Measurements from ENCODE around the gene CHRNA5.

CHRNA5 gene

DNA sequence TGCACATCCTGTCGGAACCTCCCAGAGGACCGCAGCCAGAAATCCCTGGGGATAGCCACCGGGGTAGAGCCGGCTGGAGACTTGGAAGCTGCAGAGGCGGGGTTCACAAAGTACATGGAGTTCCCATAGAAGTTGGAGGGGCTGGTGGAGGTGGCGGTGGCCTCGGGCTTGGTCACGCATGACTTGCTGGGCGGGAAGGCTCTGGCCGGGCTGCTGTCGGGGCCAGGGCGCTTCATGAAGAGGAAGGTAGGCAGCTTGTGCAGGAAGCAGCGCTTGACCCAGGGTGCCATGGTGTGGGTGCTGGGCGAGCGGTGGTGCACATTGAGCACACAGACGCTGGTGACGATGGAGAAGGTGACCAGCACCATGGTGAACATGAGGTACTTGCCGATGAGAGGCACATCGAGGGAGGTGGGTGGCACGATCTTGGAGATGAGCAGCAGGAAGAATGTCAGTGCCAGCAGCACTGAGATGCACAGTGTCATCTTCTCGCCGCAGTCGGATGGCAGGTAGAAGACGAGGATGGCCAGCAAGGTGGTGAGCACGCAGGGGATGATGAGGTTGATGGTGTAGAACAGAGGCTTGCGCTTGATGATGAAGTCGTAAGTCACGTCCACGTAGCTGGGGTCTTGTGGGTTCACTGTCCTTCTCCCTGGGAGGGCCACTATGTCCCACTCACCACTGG is 63.9 kb downstream of the CHRNA5 start:
- H3K27me3 ChIP-seq (replicated peaks in 2 of 5; ENCODE audit: control insufficient read depth in 4 of 5, insufficient read depth in 5 of 5, low read length in 4 of 5): peaks cover 0 to 12% (median 4%) of the 10 kb centered on the region in 5 experiments
- WGBS (ENCODE audit: insufficient coverage): 95% methylated on average over 29 of the region's 29 CpGs
- H3K27ac ChIP-seq (ENCODE audit: insufficient read depth in 1 of 2, low read depth in 1 of 2, low read length in 2 of 2, poor library complexity in 1 of 2, severe bottlenecking in 2 of 2): no peak overlapping the region
- ChIA-PET POLR2A (no interaction called here), CTCF (interaction anchor here (0.6 to 1.6 kb wide), 5 partner anchors 9 to 80 kb away, joined by 3 read pairs; no protein-coding TSS in a partner anchor)
- H3K36me3 ChIP-seq (ENCODE audit: control insufficient read depth in 4 of 4, insufficient read depth in 4 of 4, low read length in 3 of 4): no peaks in the 10 kb centered on the region
- no peak for DNase-seq
- peaks cover 0 to 7% (median 1%) of the 10 kb centered on the region in 4 experiments for H3K4me1 ChIP-seq (ENCODE audit: control extremely low read depth in 1 of 4, control insufficient read depth in 4 of 4, insufficient read depth in 4 of 4, low read length in 3 of 4)
- peaks cover 0 to 8% (median 4%) of the 10 kb centered on the region in 5 experiments for H3K9me3 ChIP-seq (ENCODE audit: control extremely low read depth in 1 of 5, control insufficient read depth in 4 of 5, insufficient read depth in 2 of 5, low read depth in 1 of 5, low read length in 4 of 5)
- H3K4me3 ChIP-seq (ENCODE audit: control insufficient read depth in 1 of 7, extremely low read depth in 1 of 7, insufficient read depth in 4 of 7, low read depth in 2 of 7, low read length in 6 of 7): no peak overlapping the region

- Histone ChIP-seq H3K9me3 (ENCODE audit: control extremely low read depth in 1 of 5, control insufficient read depth in 4 of 5, insufficient read depth in 2 of 5, low read depth in 1 of 5, low read length in 4 of 5) (peaks cover 0 to 8% (median 4%) of the 10 kb centered on the region in 5 experiments), H3K36me3 (ENCODE audit: control insufficient read depth in 4 of 4, insufficient read depth in 4 of 4, low read length in 3 of 4) (no peaks in the 10 kb centered on the region), H3K4me1 (ENCODE audit: control extremely low read depth in 1 of 4, control insufficient read depth in 4 of 4, insufficient read depth in 4 of 4, low read length in 3 of 4) (peaks cover 0 to 7% (median 1%) of the 10 kb centered on the region in 4 experiments), H3K27me3 (replicated peaks in 2 of 5; ENCODE audit: control insufficient read depth in 4 of 5, insufficient read depth in 5 of 5, low read length in 4 of 5) (peaks cover 0 to 12% (median 4%) of the 10 kb centered on the region in 5 experiments), H3K27ac (ENCODE audit: insufficient read depth in 1 of 2, low read depth in 1 of 2, low read length in 2 of 2, poor library complexity in 1 of 2, severe bottlenecking in 2 of 2) (no peak overlapping the region), H3K4me3 (ENCODE audit: control insufficient read depth in 1 of 7, extremely low read depth in 1 of 7, insufficient read depth in 4 of 7, low read depth in 2 of 7, low read length in 6 of 7) (no peak overlapping the region)
- 100% methylated on average over 12 of the region's 12 CpGs for WGBS (ENCODE audit: insufficient coverage)
- DNase-seq: no peak
- POLR2A ChIA-PET: no interaction called here
- CTCF ChIA-PET: interaction anchor here (0.8 to 2.2 kb wide), 3 partner anchors 8 to 11 kb away, joined by 3 to 13 read pairs (median 3); no protein-coding TSS in a partner anchor
Measured at GRCh38 chr15:78629716-78630065, 64.4 kb downstream of the CHRNA5 start.

DNA sequence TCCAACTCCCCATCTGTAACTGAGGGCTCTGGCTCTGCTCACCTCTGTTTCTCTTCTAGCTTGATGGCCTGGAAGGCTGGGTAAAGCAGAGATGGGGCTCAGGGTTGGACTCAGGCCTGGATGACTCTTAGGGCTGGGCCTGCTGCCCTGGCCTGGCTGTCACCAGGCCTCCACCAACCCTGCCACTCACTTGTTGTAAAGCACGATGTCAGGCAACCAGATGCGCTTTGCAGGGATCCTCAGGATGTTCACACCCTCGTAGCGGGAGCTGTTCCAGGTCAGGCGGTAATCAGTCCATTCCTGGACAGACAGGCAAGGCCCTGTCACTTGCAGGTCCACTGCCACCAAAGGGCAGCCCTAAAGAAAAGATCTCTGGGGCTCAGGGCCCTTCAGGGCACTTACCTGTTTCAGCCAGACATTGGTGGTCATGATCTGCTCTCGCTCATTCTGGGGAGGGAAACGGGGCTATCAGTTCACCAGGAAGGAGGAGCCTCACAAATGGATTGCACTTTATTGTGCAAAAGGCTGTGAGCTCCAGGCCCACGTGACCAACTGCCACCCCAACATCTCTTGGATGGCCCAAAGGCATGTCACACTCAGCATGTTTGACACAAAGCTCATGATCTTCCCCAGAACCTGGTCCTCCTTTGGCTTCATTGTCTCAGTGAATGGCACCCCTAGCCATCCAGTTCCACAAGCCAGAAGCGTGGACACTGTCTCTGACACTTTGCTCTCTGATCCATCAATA is 65.7 kb downstream of the CHRNA5 start:
- POLR2A ChIA-PET: no interaction called here
- peaks cover 0 to 10% (median 4%) of the 10 kb centered on the region in 5 experiments for H3K27me3 ChIP-seq (replicated peaks in 2 of 5; ENCODE audit: control insufficient read depth in 4 of 5, insufficient read depth in 5 of 5, low read length in 4 of 5)
- CTCF ChIA-PET: interaction anchor here (1.2 to 2.2 kb wide), 2 partner anchors 9 to 12 kb away, joined by 4 to 13 read pairs; no protein-coding TSS in a partner anchor
- no peak for DNase-seq
- H3K27ac ChIP-seq (ENCODE audit: insufficient read depth in 1 of 2, low read depth in 1 of 2, low read length in 2 of 2, poor library complexity in 1 of 2, severe bottlenecking in 2 of 2): no peak overlapping the region
- H3K9me3 ChIP-seq (ENCODE audit: control extremely low read depth in 1 of 5, control insufficient read depth in 4 of 5, insufficient read depth in 2 of 5, low read depth in 1 of 5, low read length in 4 of 5): peaks cover 0 to 8% (median 4%) of the 10 kb centered on the region in 5 experiments
- no peaks in the 10 kb centered on the region for H3K4me1 ChIP-seq (ENCODE audit: control extremely low read depth in 1 of 4, control insufficient read depth in 4 of 4, insufficient read depth in 4 of 4, low read length in 3 of 4)
- no peak overlapping the region for H3K4me3 ChIP-seq (ENCODE audit: control insufficient read depth in 1 of 7, extremely low read depth in 1 of 7, insufficient read depth in 4 of 7, low read depth in 2 of 7, low read length in 6 of 7)
- H3K36me3 ChIP-seq (ENCODE audit: control insufficient read depth in 4 of 4, insufficient read depth in 4 of 4, low read length in 3 of 4): no peaks in the 10 kb centered on the region
- 94% methylated on average over 8 of the region's 9 CpGs for whole genome bisulfite sequencing (ENCODE audit: insufficient coverage)

GRCh38 chr15:78633348-78633747 is 68.0 kb downstream of the CHRNA5 start:
- Histone ChIP-seq H3K27ac (ENCODE audit: insufficient read depth in 1 of 2, low read depth in 1 of 2, low read length in 2 of 2, poor library complexity in 1 of 2, severe bottlenecking in 2 of 2) (no peak overlapping the region), H3K4me1 (ENCODE audit: control extremely low read depth in 1 of 4, control insufficient read depth in 4 of 4, insufficient read depth in 4 of 4, low read length in 3 of 4) (no peaks in the 10 kb centered on the region), H3K4me3 (ENCODE audit: control insufficient read depth in 1 of 7, extremely low read depth in 1 of 7, insufficient read depth in 4 of 7, low read depth in 2 of 7, low read length in 6 of 7) (no peak overlapping the region), H3K9me3 (ENCODE audit: control extremely low read depth in 1 of 5, control insufficient read depth in 4 of 5, insufficient read depth in 2 of 5, low read depth in 1 of 5, low read length in 4 of 5) (peaks cover 0 to 8% (median 4%) of the 10 kb centered on the region in 5 experiments), H3K27me3 (replicated peaks in 2 of 5; ENCODE audit: control insufficient read depth in 4 of 5, insufficient read depth in 5 of 5, low read length in 4 of 5) (peaks cover 0 to 3% (median under 1%) of the 10 kb centered on the region in 5 experiments), H3K36me3 (ENCODE audit: control insufficient read depth in 4 of 4, insufficient read depth in 4 of 4, low read length in 3 of 4) (no peaks in the 10 kb centered on the region)
- DNase-seq: no peak
- ChIA-PET POLR2A (no interaction called here), CTCF (interaction anchor here (1.0 kb wide), 1 partner anchor 14 kb away, joined by 4 read pairs; no protein-coding TSS in a partner anchor)
- WGBS (ENCODE audit: insufficient coverage): 96% methylated on average over 2 of the region's 2 CpGs

- CTCF ChIA-PET: interaction anchor here (0.6 to 7.1 kb wide), 4 partner anchors 15 to 75 kb away, joined by 3 to 83 read pairs (median 6); partner anchors contain the start of gene CHRNA3
- POLR2A ChIA-PET: interaction anchor here (0.8 kb wide), 1 partner anchor 14 kb away, joined by 3 read pairs; no protein-coding TSS in a partner anchor
- Histone ChIP-seq H3K4me3 (ENCODE audit: control insufficient read depth in 1 of 7, extremely low read depth in 1 of 7, insufficient read depth in 4 of 7, low read depth in 2 of 7, low read length in 6 of 7) (no peak overlapping the region), H3K4me1 (ENCODE audit: control extremely low read depth in 1 of 4, control insufficient read depth in 4 of 4, insufficient read depth in 4 of 4, low read length in 3 of 4) (no peaks in the 10 kb centered on the region), H3K9me3 (ENCODE audit: control extremely low read depth in 1 of 5, control insufficient read depth in 4 of 5, insufficient read depth in 2 of 5, low read depth in 1 of 5, low read length in 4 of 5) (peaks cover 0 to 8% (median 4%) of the 10 kb centered on the region in 5 experiments), H3K27me3 (replicated peaks in 2 of 5; ENCODE audit: control insufficient read depth in 4 of 5, insufficient read depth in 5 of 5, low read length in 4 of 5) (no peaks in the 10 kb centered on the region), H3K36me3 (ENCODE audit: control insufficient read depth in 4 of 4, insufficient read depth in 4 of 4, low read length in 3 of 4) (no peaks in the 10 kb centered on the region), H3K27ac (ENCODE audit: insufficient read depth in 1 of 2, low read depth in 1 of 2, low read length in 2 of 2, poor library complexity in 1 of 2, severe bottlenecking in 2 of 2) (no peak overlapping the region)
- 92% methylated on average over 9 of the region's 12 CpGs for WGBS (ENCODE audit: insufficient coverage)
- no peak for DNase-seq
Measured at GRCh38 chr15:78634210-78635145, 69.2 kb downstream of the CHRNA5 start.

DNA sequence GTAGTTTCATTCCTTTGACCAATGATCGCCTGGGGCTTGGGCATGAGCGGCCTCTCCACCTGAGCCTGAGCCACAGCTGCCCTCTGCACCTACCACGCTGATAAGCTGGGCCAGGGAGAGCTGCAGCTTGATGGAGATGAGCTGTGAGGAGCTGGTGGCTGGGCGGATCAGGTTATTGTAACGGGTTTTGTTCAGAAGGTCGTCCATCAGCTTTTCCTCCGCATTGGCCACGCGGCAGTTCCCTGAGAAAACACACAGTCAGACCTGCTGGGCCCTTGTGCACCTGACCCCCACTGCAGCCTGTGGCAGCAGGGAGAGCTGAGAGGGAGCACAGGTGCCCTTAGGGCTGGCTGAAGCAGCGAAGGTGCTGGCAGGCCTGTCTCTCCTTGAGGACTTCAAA is 70.0 kb downstream of the CHRNA5 start:
- POLR2A ChIA-PET: interaction anchor here (0.8 kb wide), 1 partner anchor 15 kb away, joined by 3 read pairs; no protein-coding TSS in a partner anchor
- Histone ChIP-seq H3K4me3 (ENCODE audit: control insufficient read depth in 1 of 7, extremely low read depth in 1 of 7, insufficient read depth in 4 of 7, low read depth in 2 of 7, low read length in 6 of 7) (no peak overlapping the region), H3K36me3 (ENCODE audit: control insufficient read depth in 4 of 4, insufficient read depth in 4 of 4, low read length in 3 of 4) (no peaks in the 10 kb centered on the region), H3K4me1 (ENCODE audit: control extremely low read depth in 1 of 4, control insufficient read depth in 4 of 4, insufficient read depth in 4 of 4, low read length in 3 of 4) (peaks cover 0 to 2% (median under 1%) of the 10 kb centered on the region in 4 experiments), H3K27me3 (replicated peaks in 2 of 5; ENCODE audit: control insufficient read depth in 4 of 5, insufficient read depth in 5 of 5, low read length in 4 of 5) (peaks cover 0 to 2% (median 0%) of the 10 kb centered on the region in 5 experiments), H3K9me3 (ENCODE audit: control extremely low read depth in 1 of 5, control insufficient read depth in 4 of 5, insufficient read depth in 2 of 5, low read depth in 1 of 5, low read length in 4 of 5) (peaks cover 0 to 8% (median 4%) of the 10 kb centered on the region in 5 experiments), H3K27ac (ENCODE audit: insufficient read depth in 1 of 2, low read depth in 1 of 2, low read length in 2 of 2, poor library complexity in 1 of 2, severe bottlenecking in 2 of 2) (no peak overlapping the region)
- WGBS (ENCODE audit: insufficient coverage): 100% methylated on average over 9 of the region's 10 CpGs
- CTCF ChIA-PET: interaction anchor here (1.8 to 7.1 kb wide), 3 partner anchors 16 to 100 kb away, joined by 4 to 83 read pairs (median 10); partner anchors contain the start of gene CHRNA3
- DNase-seq: no peak
